Neural progenitor cell (in vitro differentiated cells): Measurements from ENCODE around the gene INPP4A.

Source experiments
- CTCF ChIP-seq: fragments of 200-600 bp; sonication (generic); IDR thresholded peaks from 2 replicates; pipeline ENCODE4 v1.5.1; 2017; ENCODE audit warnings: antibody characterized with exemption, mild to moderate bottlenecking
- EZH2 ChIP-seq: fragments of 200-600 bp; sonication (generic); IDR thresholded peaks from 2 replicates; pipeline ENCODE4 v1.6.1; 2017; ENCODE audit warnings: antibody characterized with exemption, mild to moderate bottlenecking, moderate library complexity
- EZH2phosphoT487 ChIP-seq: fragments of 200-600 bp; sonication (generic); IDR thresholded peaks from 2 replicates; pipeline ENCODE4 v1.6.1; 2017; ENCODE audit warnings: antibody characterized with exemption

DNA sequence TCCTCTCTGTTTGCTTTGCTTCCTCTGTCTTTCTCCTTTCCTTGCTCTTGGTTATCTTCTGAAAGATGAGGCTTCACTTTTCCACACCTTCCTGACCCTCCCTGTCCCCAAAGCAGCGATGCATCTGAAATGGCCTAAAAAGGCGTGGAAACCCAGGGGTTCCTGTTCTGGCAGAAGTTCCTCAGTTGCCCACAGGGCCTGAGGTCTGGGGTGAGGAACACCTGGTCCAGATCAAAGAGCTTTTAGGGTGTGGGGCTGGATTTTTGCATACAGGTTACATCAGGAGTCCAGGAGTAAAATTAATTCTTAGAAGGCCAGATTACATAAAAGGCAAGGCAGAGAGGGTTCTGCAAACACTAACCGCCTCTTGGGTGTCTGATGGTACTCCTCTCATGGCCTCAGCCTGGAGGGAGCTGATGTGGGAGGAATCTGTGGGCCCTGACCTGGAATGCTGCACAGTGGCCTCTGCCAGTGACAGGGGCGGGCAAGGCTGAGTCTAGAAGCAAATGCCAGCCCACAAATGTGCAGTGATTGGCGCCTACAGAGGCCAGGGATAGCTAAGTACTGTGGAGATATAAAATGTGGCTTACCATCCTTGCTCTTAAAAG, 41.8 kb downstream of the INPP4A start:
- no peak for TF ChIP-seq EZH2phosphoT487
- no peak for TF ChIP-seq CTCF
- no peak for TF ChIP-seq EZH2
